HepG2 (cell line): ENCODE results near the gene AFTPH. TPM values are rescaled to one million over a fixed set of nuclear protein-coding genes. Genes with fewer than 3 reads are reported as not detected.
A peak's percentile ranks its signal among the peaks of the same experiment; 100 is the strongest.

Source experiments
- MXI1 ChIP-seq: IDR thresholded peaks from 3 replicates; pipeline ENCODE4 v1.6.1; 2012; ENCODE audit warnings: low read depth, low read length, inconsistent platforms, borderline replicate concordance
- NONO ChIP-seq, 2 experiments: fragments of 450-650 bp in 1 of 2; sonication (generic) in 1 of 2; formaldehyde crosslinking in 1 of 2; IDR thresholded peaks in 1 of 2; conservative IDR thresholded peaks in 1 of 2; 2 replicates each; pipeline versions ENCODE4 v1.6.1 to v1.8.0; 2017 to 2022; ENCODE audit warnings: mild to moderate bottlenecking in 1 of 2, missing genetic modification reagents in 1 of 2, moderate library complexity in 1 of 2
- PCBP1 ChIP-seq: fragments of 200-400 bp; formaldehyde crosslinking; IDR thresholded peaks from 2 replicates; pipeline ENCODE4 v1.6.1; 2017; ENCODE audit warnings: mild to moderate bottlenecking, low read depth, low read length, borderline replicate concordance
- PLSCR1 ChIP-seq: sonication (generic); formaldehyde crosslinking; IDR thresholded peaks from 2 replicates; pipeline ENCODE4 v1.5.0; 2020; ENCODE audit warnings: missing genetic modification reagents, mild to moderate bottlenecking, borderline replicate concordance
- RBM22 ChIP-seq: fragments of 200-400 bp; formaldehyde crosslinking; optimal IDR thresholded peaks from 2 replicates; pipeline ENCODE3; 2017; ENCODE audit warnings: mild to moderate bottlenecking, low read length, moderate library complexity
- SSRP1 ChIP-seq: IDR thresholded peaks from 2 replicates; pipeline ENCODE4 v1.6.1; 2016; ENCODE audit warnings: control low read depth
- ZBTB33 ChIP-seq: sonication (generic); formaldehyde crosslinking; IDR thresholded peaks from 2 replicates; pipeline ENCODE4 v1.4.0; 2020; ENCODE audit warnings: missing genetic modification reagents
- ZNF367 ChIP-seq: sonication (generic); formaldehyde crosslinking; IDR thresholded peaks from 2 replicates; pipeline ENCODE4 v1.4.0; 2020; ENCODE audit warnings: missing genetic modification reagents, borderline replicate concordance
- ZNF547 ChIP-seq: sonication (generic); formaldehyde crosslinking; IDR thresholded peaks from 2 replicates; pipeline ENCODE4 v1.5.1; 2020; ENCODE audit warnings: mild to moderate bottlenecking, missing genetic modification reagents
- ZNF660 ChIP-seq: sonication (generic); formaldehyde crosslinking; IDR thresholded peaks from 2 replicates; pipeline ENCODE4 v1.5.1; 2020; ENCODE audit warnings: mild to moderate bottlenecking, low read depth, missing genetic modification reagents, borderline replicate concordance
- ZNF687 ChIP-seq: sonication (generic); formaldehyde crosslinking; IDR thresholded peaks from 2 replicates; pipeline ENCODE4 v1.5.1; 2020; ENCODE audit warnings: mild to moderate bottlenecking, missing genetic modification reagents, moderate library complexity
- ZNF703 ChIP-seq: sonication (generic); formaldehyde crosslinking; IDR thresholded peaks from 2 replicates; pipeline ENCODE4 v1.5.1; 2020; ENCODE audit warnings: missing genetic modification reagents, mild to moderate bottlenecking, moderate library complexity, borderline replicate concordance
- ZNF839 ChIP-seq: sonication (generic); formaldehyde crosslinking; IDR thresholded peaks from 2 replicates; pipeline ENCODE4 v1.4.0; 2020; ENCODE audit warnings: missing genetic modification reagents, mild to moderate bottlenecking, borderline replicate concordance
- ZXDC ChIP-seq: sonication (generic); formaldehyde crosslinking; IDR thresholded peaks from 2 replicates; pipeline ENCODE4 v1.5.0; 2020; ENCODE audit warnings: mild to moderate bottlenecking, missing genetic modification reagents
- polyA plus RNA-seq, 8 experiments: library from polyadenylated mRNA; depleted of rRNA in 3 of 8; stranded (reverse) in 7 of 8; unstranded in 1 of 8; fragments of >200 nt; fragmentation: Illumina TruSeq in 4 of 8; extraction: Trizol in 4 of 8; gene quantifications; 2 replicates each; pipeline versions ENCODE4 v1.2.1 to v1.2.3, GENCODE V29; 2011 to 2016; ENCODE audit warnings: low read depth in 4 of 8, missing spikeins in 1 of 8, mixed read lengths in 1 of 8; ENCODE audit not compliant: insufficient read depth in 1 of 8
- total RNA-seq, 5 experiments: library from RNA; depleted of rRNA; stranded (reverse); fragments of >200 nt; fragmentation: Illumina TruSeq; extraction: Trizol; gene quantifications; 2 replicates each; pipeline ENCODE4 v1.2.3, GENCODE V29; 2016; ENCODE audit warnings: low read depth in 1 of 5

The AFTPH gene
- total and polyA plus RNA-seq, 2 of the 13 experiments (the other 11 are each of a cell fraction or from before 2014, with no cell fraction given) = 27.5 to 36.8 TPM

GRCh38 chr2:64626963-64627760 is 103.0 kb downstream of the AFTPH start (continued):
- TF ChIP-seq ZNF687 = peak; percentile 30; the same call in 1 of the 2 replicates
- TF ChIP-seq PLSCR1 (CRISPR knock-in tag) = no peak
- no peak for TF ChIP-seq ZNF660
- no peak for TF ChIP-seq ZNF367 (CRISPR knock-in tag)
- no peak for TF ChIP-seq MXI1
- no peak for TF ChIP-seq ZNF547 (CRISPR knock-in tag)
- no peak for TF ChIP-seq SSRP1 (CRISPR knock-in tag)
- TF ChIP-seq ZXDC (CRISPR knock-in tag) = peak; percentile 73; the same call in 1 of the 2 replicates
- TF ChIP-seq ZNF703 = no peak
- TF ChIP-seq RBM22 = no peak
- TF ChIP-seq NONO (IDR thresholded peaks at IDR 0.05) = no peak
- TF ChIP-seq NONO (CRISPR knock-in tag; conservative IDR thresholded peaks at IDR 0.05) = no peak
- peak; percentile 80 for TF ChIP-seq ZBTB33 (CRISPR knock-in tag)
- 0 out of 2 replicates have a peak, but pooled peaks have one; percentile 38 for TF ChIP-seq PCBP1
- no peak for TF ChIP-seq ZNF839 (CRISPR knock-in tag)
